NCI-H2196 (cell line): Measurements from ENCODE around the gene ANKLE2.
A peak's percentile ranks its signal among the peaks of the same experiment; 100 is the strongest.
"Not testable (repeated sequence)": the region's sequence is repeated elsewhere in the genome, so short reads cannot be mapped to it uniquely, and the experiment has no call there.

Experiments
- DNase-seq: peaks from one replicate; lab custom pipeline; 2025; ENCODE audit not compliant: unreplicated experiment; lab: John Stamatoyannopoulos, UW

The ANKLE2 gene

DNA sequence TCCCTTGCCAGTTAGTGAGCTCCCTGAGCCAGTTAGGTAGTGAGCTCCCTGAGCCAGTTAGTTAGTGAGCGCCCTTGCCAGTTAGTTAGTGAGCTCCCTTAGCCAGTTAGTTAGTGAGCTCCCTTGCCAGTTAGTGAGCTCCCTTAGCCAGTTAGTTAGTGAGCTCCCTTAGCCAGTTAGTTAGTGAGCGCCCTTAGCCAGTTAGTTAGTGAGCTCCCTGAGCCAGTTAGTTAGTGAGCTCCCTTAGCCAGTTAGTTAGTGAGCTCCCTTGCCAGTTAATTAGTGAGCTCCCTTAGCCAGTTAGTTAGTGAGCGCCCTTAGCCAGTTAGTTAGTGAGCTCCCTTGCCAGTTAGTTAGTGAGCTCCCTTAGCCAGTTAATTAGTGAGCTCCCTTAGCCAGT, 69.6 kb downstream of the ANKLE2 start:
- DNase-seq = not testable (repeated sequence)

GRCh38 chr12:132690112-132690511, 71.5 kb downstream of the ANKLE2 start:
- DNase-seq = no peak

GRCh38 chr12:132689227-132689626, 72.4 kb downstream of the ANKLE2 start:
- no peak for DNase-seq

DNA sequence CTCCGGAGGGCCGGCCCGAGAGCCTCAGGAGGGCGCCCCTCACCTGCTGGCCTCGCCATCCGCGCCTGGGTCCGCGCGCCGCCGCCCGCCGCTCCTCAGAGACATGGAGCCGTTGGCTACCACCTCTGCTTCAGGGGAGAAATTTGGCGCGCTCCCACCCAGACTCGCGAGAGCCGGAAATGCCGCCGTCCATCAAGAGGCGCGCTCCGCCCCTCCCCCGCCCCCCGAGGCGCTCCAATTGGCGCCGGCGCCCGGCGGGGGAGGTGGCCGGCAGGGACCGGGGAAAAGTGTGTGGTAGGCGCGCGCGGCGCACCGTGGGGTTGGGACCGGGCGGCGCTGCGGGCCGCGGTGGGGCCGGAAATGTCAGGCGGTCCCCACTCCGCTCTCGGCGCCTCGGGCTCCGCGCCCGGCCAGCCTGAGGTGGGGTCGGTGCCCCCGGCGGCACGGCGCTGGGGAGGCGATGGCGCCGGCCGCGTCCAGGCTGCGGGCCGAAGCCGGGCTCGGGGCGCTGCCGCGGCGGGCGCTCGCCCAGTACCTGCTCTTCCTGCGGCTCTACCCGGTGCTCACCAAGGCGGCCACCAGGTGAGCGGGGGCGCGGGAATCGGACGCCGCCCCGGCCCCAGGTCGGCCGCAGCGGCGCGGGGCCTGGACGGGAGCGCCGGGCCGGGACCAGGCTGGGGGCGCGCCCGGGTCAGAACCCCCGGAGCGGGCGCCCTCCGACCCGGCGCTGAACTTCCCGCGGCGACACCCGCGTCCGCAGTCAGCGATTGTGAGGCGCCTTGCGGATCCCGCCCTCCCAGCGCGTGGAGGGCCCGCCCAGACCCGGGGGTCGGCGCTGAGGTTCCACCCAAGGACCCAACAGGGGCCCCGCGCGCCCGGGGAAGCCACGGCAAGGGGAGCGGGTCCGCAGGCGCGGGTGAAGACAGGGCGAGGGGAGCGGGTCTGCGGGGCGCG, 74.1 kb downstream of the ANKLE2 start, which contains the start of the genes POLE and PXMP2:
POLE (minus strand) TSS at position 132 of the 954 bp plus-strand sequence; CDS start at position 105, 27 bp downstream.
PXMP2 (plus strand) TSS at position 377 of the 954 bp plus-strand sequence; CDS start at position 461, 84 bp downstream.
- DNase-seq = peak; percentile 95

DNA sequence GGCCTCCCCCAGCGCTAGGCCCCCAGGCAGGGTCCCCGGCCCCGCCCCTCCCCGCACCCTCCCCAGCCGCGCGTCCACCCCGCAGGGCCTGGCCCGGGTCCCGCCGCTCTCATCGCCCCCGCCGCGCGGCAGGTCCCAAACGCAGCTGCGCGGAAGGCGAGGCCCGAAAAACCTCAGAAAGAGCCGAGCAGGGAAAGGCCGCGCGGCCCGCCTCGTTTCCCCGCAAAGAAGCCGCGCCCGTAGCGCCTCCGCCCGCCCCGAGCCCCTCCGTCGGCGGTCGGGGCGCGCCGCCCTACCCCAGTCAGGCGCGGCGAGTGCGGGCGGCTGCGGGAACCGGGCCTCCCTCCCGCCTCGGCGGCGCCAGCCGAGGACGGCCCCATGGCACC, 74.8 kb downstream of the ANKLE2 start:
- DNase-seq = no peak

GRCh38 chr12:132685400-132685799, 76.2 kb downstream of the ANKLE2 start:
- DNase-seq = no peak

- no peak for DNase-seq
Measured at GRCh38 chr12:132677492-132677891, 84.1 kb downstream of the ANKLE2 start.

GRCh38 chr12:132675757-132676432, 85.7 kb downstream of the ANKLE2 start:
- DNase-seq = no peak
